Measurements from ENCODE around the gene L3MBTL2.

The L3MBTL2 gene

DNA sequence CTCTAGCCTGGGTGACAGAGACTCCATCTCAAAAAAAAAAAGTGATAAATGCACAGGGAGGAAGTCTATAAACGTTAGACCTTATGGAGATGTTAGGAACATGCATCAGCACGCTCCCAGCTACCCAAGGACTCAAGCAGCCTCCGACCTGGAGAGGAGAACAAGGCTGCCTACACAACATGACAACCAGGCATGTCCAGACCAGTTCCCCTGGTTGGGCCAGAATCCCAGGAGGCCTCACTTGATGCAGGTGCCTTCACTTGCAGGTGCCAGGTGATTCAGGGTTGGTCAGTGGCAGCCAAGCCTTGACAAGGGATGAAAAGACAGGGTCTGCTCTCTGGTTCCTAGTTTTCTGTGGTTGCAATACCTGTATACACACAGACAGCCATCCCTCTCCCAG lies 75.0 kb downstream of the L3MBTL2 start:
- DNase-seq = no peak

GRCh38 chr22:41280854-41281253 lies 75.7 kb downstream of the L3MBTL2 start:
- DNase-seq = no peak

Measured in stimulated activated CD4-positive, alpha-beta T cell treated with anti-CD3 and anti-CD28 coated beads, Interleukin-2, amount 100 ng/mL, for 48 hours (primary cell).